ENCODE measurements around the gene NEURL1B.
"Not testable (repeated sequence)": the region's sequence is repeated elsewhere in the genome, so short reads cannot be mapped to it uniquely, and the experiment has no call there.

The NEURL1B gene

DNA sequence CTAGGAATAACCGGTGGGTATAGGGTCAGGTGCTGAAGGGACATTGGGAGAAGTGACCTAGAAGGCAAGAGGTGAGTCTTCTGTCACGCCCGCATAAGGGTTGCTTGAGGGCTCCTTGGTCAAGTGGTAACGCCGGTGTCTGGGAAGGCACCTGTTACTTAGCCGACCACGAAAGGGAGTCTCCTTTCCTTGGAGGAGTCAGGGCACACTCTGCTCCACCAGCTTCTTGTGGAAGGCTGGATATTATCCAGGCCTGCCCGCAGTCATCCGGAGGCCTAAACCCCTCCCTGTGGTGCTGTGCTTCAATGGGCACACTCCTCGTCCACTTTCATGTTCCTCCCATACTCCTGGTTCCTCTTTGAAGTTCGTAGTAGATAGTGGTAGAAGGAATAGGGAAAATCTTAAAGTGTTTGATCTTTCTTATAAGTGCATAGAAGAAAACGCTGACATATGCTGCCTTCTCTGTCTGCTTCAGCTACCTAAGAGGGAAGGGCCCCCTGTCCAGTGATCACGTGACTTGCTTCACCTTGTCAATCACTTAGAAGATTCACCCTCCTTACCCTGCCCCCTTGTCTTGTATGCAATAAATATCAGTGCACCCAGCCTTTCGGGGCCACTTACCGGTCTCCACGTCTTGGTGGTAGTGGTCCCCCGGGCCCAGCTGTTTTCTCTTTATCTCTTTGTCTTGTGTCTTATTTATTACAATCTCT, 16.6 kb downstream of the NEURL1B start:
- not testable (repeated sequence) for DNase-seq (ENCODE audit: low read depth in 2 of 2)

DNA sequence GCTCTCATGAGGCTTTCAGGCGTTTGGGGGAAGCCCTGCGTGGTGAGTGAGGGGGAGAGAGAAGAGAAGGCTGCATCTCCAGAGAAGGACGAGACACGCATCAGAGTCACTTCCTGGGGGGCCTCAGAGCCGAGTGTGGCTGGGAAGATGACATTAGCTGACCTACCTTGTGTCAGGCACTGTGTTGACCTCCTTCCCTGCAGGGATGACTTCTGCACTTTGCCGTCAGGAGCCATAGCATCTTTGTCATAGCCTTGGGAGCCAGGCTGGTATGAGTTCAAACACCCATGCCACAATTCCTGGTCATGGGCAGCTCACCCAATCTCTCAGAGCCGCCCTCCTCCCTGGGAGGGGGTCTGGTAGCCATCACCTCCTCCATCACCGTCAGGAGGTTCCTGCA, 17.3 kb downstream of the NEURL1B start:
- DNase-seq (ENCODE audit: low read depth in 2 of 2) = no peak

DNA sequence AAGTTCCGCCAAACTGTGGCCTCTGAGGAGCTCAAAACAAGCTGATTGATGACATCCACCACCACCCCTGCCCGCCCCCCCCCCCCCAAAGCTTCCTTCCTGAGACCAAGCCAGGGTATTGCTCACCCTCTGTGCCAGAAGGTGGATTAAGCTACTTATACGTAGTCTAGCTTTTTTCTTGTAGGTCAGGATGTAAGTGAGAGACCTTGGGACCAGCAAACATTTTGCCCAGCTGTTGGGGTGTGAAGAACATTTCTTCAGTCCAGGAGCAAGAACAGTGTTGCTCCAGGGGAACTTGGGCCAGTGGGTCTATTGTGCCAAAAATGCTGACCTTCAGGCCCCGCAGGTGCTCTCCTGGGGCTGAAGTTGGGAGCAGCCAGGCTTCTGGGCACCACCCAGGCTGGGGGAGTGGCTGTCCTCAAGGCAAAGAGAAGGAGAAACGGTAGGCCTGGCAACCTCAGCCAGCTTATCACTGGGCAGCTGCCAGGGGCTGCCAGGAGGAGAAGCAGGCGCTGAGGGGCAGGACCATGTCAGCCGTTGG, 18.0 kb downstream of the NEURL1B start:
- no peak for DNase-seq (ENCODE audit: low read depth in 2 of 2)

DNA sequence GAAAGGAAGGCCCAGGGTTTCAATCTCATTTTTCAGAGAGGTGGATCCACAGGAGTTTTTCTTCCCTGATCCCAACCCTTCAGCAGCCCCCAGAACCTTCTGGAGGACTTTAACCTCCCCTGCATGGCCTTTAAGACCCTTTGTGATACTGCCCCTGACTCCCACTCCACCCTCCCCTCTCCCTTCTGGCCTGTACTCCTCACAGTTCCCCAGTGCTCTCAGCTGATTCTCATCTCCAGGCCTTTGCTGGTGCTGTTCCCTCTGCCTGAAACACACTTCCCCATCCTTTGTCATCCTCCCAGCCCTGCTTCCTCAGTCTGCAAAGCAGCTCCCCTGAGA, 18.5 kb downstream of the NEURL1B start:
- DNase-seq (ENCODE audit: low read depth in 2 of 2) = no peak

DNA sequence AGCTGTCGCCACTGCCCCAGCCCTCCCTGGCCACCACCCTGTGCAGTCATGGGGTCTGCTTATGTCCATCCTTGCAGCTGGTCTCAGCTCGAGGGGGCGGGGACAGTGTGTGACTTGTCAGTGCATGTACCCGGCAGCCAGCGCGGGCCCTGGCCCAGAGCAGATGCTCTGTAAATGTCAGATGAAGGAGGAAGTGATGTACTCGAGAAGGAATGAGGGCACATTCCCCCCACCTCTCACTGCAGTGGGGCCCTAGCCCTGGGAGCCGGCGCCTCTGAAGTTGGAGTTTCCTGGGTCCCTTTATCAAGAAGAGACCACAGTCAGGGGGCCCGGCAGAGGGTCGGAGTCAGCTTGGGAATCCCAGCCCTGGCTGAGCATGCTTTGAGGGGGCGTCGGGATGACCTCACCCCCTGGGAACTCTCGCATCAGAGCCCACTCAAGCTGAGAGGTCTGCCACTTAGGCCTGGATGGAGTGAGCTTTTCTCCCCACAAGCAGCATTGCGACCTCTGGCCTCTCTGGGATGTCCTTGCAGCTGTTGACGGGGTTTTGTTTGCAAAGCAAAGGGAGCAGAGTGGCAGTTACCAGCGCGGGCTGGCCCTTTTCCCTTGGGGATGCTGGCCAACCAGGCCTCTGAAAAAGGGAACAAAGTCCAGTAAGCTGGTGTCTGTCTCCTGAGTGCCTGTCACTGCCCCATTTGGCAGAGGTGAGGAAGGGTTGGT, 19.0 kb downstream of the NEURL1B start:
- DNase-seq (ENCODE audit: low read depth in 2 of 2) = no peak

- no peak for DNase-seq (ENCODE audit: low read depth in 2 of 2)
Measured at GRCh38 chr5:172660974-172661373, 19.9 kb downstream of the NEURL1B start.

DNA sequence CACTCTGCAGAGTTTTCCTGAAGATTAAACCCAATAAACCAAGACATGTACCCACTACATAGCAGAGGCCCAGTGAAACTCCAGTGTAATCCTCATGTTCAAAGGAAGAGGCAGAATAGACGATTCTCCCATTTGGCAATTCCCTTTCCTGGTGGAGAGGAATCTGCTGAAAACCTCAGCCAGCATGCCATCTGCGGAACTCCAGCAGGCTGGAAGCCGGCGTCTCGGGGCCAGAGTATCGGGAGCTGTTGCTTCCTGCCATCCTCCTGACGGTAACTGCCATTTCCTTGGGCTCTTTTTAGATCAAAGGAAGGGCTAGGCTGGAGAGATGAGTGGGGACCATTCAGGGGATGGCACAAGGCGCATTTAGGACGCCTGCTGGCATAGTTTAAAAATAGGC, 20.5 kb downstream of the NEURL1B start:
- no peak for DNase-seq (ENCODE audit: low read depth in 2 of 2)

DNA sequence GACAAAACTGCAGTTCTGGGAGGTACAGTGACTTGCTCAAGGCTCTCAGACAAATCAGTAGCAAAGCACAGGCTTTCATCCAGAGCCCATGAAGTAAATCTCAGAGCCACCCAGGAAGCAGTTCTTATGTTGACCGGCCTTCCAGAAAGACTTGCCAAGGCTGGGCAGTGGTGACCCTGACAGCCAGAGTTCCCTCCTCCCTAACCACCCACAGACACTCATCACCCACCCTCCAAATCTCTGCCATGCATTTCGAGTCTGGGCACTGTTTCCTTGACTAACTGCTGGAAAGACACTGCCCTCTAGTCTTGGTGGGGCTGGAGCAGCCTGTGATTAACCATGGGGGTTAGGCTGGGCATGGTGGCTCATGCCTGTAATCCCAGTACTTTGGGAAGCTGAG, 21.5 kb downstream of the NEURL1B start:
- DNase-seq (ENCODE audit: low read depth in 2 of 2) = no peak

DNA sequence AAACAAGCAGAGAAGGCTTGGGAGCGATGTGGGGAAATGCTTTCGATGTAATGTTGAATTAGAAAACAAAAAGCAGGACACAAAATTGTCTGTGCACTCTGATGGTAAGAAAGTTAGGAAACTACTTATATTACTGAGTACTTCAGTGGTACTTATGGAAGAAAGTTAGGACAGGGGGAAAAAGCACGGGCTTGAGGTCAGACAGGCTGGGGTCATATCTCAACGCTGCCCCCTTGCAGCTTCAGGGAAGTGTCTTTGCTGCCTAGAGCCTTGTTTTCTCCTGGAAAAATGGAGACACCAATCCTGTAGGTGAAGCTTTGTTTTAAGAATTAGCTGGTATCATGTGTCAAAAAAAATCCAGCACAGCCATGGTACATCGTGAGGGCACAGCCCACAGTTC, 23.0 kb downstream of the NEURL1B start:
- no peak for DNase-seq (ENCODE audit: low read depth in 2 of 2)

- DNase-seq (ENCODE audit: low read depth in 2 of 2) = no peak
Measured at GRCh38 chr5:172664681-172665541, 23.8 kb downstream of the NEURL1B start.

DNA sequence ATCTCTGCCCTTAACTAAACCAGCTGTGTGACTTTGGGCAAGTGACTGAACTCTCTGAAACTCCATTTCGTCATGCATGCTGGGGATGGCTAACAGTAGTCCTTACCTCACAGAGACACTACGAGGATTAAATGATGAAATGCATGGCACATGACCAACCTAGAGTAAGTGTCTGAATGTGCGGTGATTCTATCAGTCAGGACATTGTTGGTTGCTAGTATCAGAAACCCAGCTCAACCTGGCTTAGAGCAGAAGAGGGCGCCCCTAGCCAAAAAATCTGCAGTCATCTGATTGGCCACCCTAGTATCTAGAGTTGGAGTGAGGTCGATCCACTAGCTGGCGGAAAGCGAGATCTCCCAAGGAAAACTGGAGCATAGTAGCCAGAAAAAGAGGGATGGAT, 25.2 kb downstream of the NEURL1B start:
- DNase-seq (ENCODE audit: low read depth in 2 of 2) = no peak

DNA sequence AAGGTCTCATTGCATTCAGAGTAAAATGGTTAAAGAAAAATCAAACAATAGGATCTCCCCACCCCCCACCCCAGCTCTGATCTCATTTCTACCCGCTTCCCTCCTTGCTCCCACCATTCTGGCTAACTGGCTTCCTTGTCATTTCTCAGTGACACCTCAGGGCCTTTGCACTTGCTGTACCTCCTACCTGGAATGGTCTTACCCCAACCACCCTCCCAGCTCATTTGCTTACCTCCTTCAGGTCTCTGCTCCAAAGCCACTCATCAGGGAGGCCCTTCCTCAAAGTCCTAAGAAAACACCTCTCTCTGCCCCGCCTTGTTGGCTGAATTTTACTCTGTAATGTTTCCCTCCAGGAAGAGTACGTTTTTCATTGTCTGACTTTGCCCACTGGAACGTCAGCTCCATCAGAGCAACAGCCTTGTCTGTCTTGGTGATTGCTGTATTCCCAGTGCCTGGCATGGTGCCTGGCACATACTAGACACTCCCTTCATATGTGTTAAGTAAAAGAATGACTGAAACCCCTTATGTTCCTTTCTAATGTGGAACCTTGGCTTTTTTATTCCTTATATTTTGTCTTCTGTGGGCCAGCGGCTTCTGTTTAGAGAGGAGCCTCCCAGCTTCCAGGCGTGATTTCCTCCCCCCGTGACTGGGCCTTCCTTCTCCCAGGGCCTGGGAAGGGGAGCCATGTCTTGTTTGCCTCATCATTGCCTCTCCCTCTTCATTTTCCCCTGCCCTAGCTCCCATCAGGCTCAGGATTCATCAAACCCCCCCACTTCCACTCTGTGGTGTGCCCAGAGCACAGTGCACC, 26.9 kb downstream of the NEURL1B start:
- DNase-seq (ENCODE audit: low read depth in 2 of 2) = no peak

- DNase-seq (ENCODE audit: low read depth in 2 of 2) = no peak
Measured at GRCh38 chr5:172668594-172669071, 27.6 kb downstream of the NEURL1B start.

- DNase-seq (ENCODE audit: low read depth in 2 of 2) = no peak
Measured at GRCh38 chr5:172669386-172670004, 28.4 kb downstream of the NEURL1B start.

DNA sequence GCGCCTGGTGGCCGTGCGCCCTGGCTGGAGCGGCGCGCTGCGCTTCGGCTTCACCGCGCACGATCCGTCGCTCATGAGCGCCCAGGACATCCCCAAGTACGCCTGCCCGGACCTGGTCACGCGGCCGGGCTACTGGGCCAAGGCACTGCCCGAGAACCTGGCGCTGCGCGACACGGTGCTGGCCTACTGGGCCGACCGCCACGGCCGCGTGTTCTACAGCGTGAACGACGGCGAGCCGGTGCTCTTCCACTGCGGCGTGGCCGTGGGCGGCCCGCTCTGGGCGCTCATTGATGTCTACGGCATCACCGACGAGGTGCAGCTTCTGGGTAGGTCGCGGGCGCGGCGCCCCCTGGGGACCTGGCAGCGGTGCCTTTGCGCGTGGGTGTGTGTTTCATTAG, 28.9 kb downstream of the NEURL1B start:
- DNase-seq (ENCODE audit: low read depth in 2 of 2) = no peak

DNA sequence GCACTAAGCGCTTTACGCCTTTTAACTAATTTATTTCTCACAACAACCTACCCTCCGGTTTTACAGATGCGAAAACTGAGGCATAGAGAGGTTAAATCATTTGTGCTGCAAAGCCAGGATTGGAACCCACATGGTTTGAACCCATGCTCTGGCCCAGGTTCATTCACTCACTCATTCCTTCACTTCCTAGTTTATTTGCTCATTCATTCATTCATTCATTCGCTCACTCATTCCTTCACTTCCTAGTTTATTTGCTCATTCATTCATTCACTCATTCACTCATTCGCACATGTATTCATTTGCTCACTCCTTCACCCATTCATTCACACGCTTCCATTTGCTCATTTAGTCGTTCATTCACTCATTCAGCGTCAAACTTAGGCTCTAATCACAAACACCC, 29.4 kb downstream of the NEURL1B start:
- no peak for DNase-seq (ENCODE audit: low read depth in 2 of 2)

GRCh38 chr5:172671091-172671490, 30.0 kb downstream of the NEURL1B start:
- no peak for DNase-seq (ENCODE audit: low read depth in 2 of 2)

DNA sequence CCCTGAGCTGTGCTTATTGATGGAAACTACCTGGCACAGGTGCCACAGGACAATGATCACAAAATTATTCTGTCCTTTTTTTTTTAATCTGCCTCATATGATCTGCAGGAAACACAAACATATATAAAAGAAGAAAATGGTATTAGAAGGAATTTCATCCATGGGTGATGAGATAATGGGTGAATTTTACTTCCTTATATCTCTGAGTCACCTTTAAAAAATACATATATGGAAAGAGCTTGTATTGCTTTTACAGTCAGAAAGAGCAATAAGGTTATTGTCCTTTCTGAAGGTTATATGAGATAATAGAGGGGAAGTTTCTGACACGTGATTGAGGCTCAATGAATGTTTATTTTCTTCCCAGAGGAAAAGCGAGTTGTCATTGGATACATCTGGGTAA, 31.6 kb downstream of the NEURL1B start:
- DNase-seq (ENCODE audit: low read depth in 2 of 2) = no peak

DNA sequence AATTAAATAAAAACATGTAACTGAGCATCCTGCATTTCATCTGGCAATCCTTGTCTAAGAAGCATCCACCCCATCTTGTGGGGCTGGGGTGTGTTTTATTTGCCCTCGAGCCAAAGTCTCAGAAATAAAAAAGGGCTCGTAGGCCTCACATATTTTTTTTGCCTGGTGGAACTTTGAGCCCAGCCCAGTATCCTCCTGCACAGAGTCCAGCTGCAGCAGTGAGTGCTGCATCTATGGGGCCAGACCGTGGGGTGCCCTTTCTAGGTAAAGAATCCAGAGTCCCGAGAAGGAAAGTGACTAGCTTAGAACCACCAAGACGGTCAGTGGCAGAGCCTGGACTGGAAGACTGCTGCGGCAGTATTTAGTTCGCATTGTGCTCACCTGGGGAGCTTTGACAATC, 33.1 kb downstream of the NEURL1B start:
- DNase-seq (ENCODE audit: low read depth in 2 of 2) = no peak

DNA sequence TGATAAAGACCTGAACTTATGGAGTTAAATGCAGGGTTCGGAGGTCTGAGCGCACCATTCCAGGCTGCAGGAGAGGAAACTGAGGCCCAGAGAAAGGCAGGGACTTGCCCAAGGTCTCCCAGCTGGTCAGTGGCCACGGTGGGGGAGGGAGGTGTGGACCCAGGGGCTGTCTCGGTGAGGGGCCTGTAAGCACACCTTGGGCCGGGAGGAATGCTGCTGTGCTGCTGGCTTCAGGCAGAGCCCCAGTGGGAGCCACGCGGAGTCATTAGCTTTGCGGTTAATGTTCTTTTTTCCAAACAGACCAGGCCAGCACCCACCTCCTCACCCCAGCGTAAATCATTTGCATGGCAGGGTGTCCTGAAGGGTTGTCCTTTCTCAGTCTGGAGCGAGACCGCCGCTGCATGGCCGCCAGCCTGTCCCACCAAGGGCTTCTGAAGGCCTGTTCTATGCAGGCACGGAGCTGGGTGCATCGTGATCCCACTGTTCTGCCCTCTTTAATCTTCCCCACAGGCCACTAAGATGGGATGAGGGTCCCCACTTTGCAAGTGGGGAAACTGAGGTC, 35.9 kb downstream of the NEURL1B start:
- no peak for DNase-seq (ENCODE audit: low read depth in 2 of 2)

Measured in stimulated activated CD8-positive, alpha-beta memory T cell treated with anti-CD3 and anti-CD28 coated beads, Interleukin-2, amount 100 ng/mL, for 48 hours (primary cell).